GM23338 (cell line): ENCODE results near the gene IGSF10.

Experiments used
- CREB1 ChIP-seq: fragments of 250-450 bp; sonication (Bioruptor Pico); IDR thresholded peaks from 2 replicates; pipeline ENCODE4 v1.5.0; 2020; ENCODE audit warnings: low read depth, mild to moderate bottlenecking, moderate library complexity
- CTCF ChIP-seq, 2 experiments: fragments of 200-600 bp in 1 of 2; sonication (generic) in 1 of 2; conservative IDR thresholded peaks; 2 replicates each; pipeline versions ENCODE4 v1.5.1 to v1.6.1; 2016 to 2017; ENCODE audit warnings: antibody characterized with exemption in 2 of 2, low read depth in 2 of 2, mild to moderate bottlenecking in 2 of 2, moderate library complexity in 1 of 2
- EZH2 ChIP-seq: fragments of 200-600 bp; sonication (generic); IDR thresholded peaks from one replicate; pipeline ENCODE4 v1.8.0; 2017; ENCODE audit warnings: antibody characterized with exemption, mild to moderate bottlenecking, low read depth; ENCODE audit not compliant: unreplicated experiment
- EZH2phosphoT487 ChIP-seq: fragments of 200-600 bp; sonication (generic); IDR thresholded peaks from one replicate; pipeline ENCODE4 v1.8.1; 2018; ENCODE audit warnings: antibody characterized with exemption; ENCODE audit not compliant: unreplicated experiment
- JUNB ChIP-seq: IDR thresholded peaks from one replicate; pipeline ENCODE4 v1.6.1; 2016; ENCODE audit warnings: antibody characterized with exemption; ENCODE audit not compliant: unreplicated experiment
- NANOG ChIP-seq: IDR thresholded peaks from 2 replicates; pipeline ENCODE4 v1.6.1; 2016; ENCODE audit warnings: antibody characterized with exemption, borderline replicate concordance
- POLR2AphosphoS5 ChIP-seq: IDR thresholded peaks from 2 replicates; pipeline ENCODE4 v1.6.1; 2016; ENCODE audit warnings: antibody characterized with exemption, low read depth
- REST ChIP-seq: IDR thresholded peaks from one replicate; pipeline ENCODE4 v1.6.1; 2018; ENCODE audit warnings: antibody characterized with exemption; ENCODE audit not compliant: unreplicated experiment
- STAT1 ChIP-seq: IDR thresholded peaks from one replicate; pipeline ENCODE4 v1.6.1; 2016; ENCODE audit warnings: antibody characterized with exemption; ENCODE audit not compliant: unreplicated experiment
- ZNF114 ChIP-seq: fragments of 250-450 bp; sonication (Bioruptor Pico); IDR thresholded peaks from 2 replicates; pipeline ENCODE4 v1.5.0; 2020; ENCODE audit warnings: mild to moderate bottlenecking, moderate library complexity
- ZNF331 ChIP-seq: fragments of 250-450 bp; sonication (Bioruptor Pico); IDR thresholded peaks from 2 replicates; pipeline ENCODE4 v1.5.0; 2020; ENCODE audit warnings: low read depth, mild to moderate bottlenecking, moderate library complexity
- ZNF462 ChIP-seq: fragments of 250-450 bp; sonication (Bioruptor Pico); IDR thresholded peaks from 2 replicates; pipeline ENCODE4 v1.5.0; 2020; ENCODE audit warnings: mild to moderate bottlenecking, moderate library complexity

- no peak for TF ChIP-seq CTCF (conservative IDR thresholded peaks at IDR 0.05; ENCODE audit: low read depth in 2 of 2)
- TF ChIP-seq EZH2phosphoT487: no peak
- no peak for TF ChIP-seq REST
- TF ChIP-seq POLR2AphosphoS5: no peak
- no peak for TF ChIP-seq EZH2
- TF ChIP-seq JUNB: no peak
- TF ChIP-seq CREB1: no peak
- TF ChIP-seq ZNF462 (CRISPR knock-in tag): no peak
- TF ChIP-seq STAT1: no peak
- no peak for TF ChIP-seq ZNF331 (CRISPR knock-in tag)
- TF ChIP-seq ZNF114 (CRISPR knock-in tag): no peak
- TF ChIP-seq NANOG: no peak
These were observed 15.4 kb downstream of the IGSF10 start for GRCh38 chr3:151445273-151446001.
